Adrenal gland (tissue), 5 donors: ENCODE measurements around the gene MGARP.

Source experiments
- CTCF ChIP-seq, 6 experiments: fragments of 450-650 bp in 4 of 6; fragments of 200-600 bp in 2 of 6; sonication (generic) in 1 of 6; IDR thresholded peaks; 1 replicate in 5 of 6; 2 replicates in 1 of 6; pipeline versions ENCODE4 v1.5.1 to v1.8.0; 2016 to 2021; ENCODE audit warnings: antibody characterized with exemption in 6 of 6, mild to moderate bottlenecking in 2 of 6, moderate library complexity in 1 of 6
- POLR2A ChIP-seq, 2 donors: fragments of 450-650 bp; IDR thresholded peaks; one replicate each; pipeline ENCODE4 v1.6.1; 2017; ENCODE audit warnings: antibody characterized with exemption in 2 of 2, mild to moderate bottlenecking in 2 of 2, moderate library complexity in 1 of 2
- donor health status: DM: no; HTN: no; CAD: no.

GRCh38 chr4:139295206-139295941 lies 15.3 kb upstream of the MGARP start:
- TF ChIP-seq CTCF (IDR thresholded peaks at IDR 0.05) (peak; percentile 90 to 98 (median 95)), POLR2A (IDR thresholded peaks at IDR 0.05) (peak; percentile 8 to 60)
